K562 (cell line): ENCODE measurements around the gene FOXE1. TPM values are rescaled to one million over a fixed set of nuclear protein-coding genes. Genes with fewer than 3 reads are reported as not detected.
A peak's percentile ranks its signal among the peaks of the same experiment; 100 is the strongest.

Experiments used
- ATAC-seq: fragments of 200-7000 bp; cut with Tn5 transposase; 3 replicates; pipeline ENCODE4 v1.9.1; 2020; ENCODE audit warnings: moderate library complexity
- BruUV-seq: library from RNA; stranded (reverse); fragments of 400-500 nt; replicated peaks from 2 replicates; lab custom pipeline; 2021; lab: Mats Ljungman, UMichigan
- CTCF ChIA-PET: fragments of 300-600 bp; formaldehyde crosslinking; extraction: SDS; loops from one replicate; lab custom pipeline; 2021; ENCODE audit warnings: low intra/inter-chr PET ratio; lab: Yijun Ruan, JAX
- POLR2A ChIA-PET: fragments of 300-600, 350-650 bp; sonication (Branson Sonifier 250); formaldehyde crosslinking; extraction: SDS; loops from one replicate; lab custom pipeline; 2021; ENCODE audit warnings: antibody characterized with exemption, inconsistent platforms; lab: Yijun Ruan, JAX
- DNase-seq, 4 experiments: peaks; one replicate each; pipeline versions ENCODE4 v3.0.0 to v3.0.0-alpha.2; 2011 to 2018; ENCODE audit warnings: low spot score in 3 of 4, mixed read lengths in 3 of 4; ENCODE audit errors: extremely low read depth in 1 of 4
- FAIRE-seq: peaks from 2 replicates; lab custom pipeline; 2011; peaks lifted over from hg19 to GRCh38; lab: Jason Lieb, UNC
- H2AFZ ChIP-seq: 2 replicates; pipeline ENCODE4 v1.6.0; 2011; ENCODE audit warnings: low read depth, low read length, control low read depth, inconsistent platforms
- H3K27ac ChIP-seq: fragments of 200-600 bp; 3 replicates; pipeline ENCODE4 v1.8.0; 2011; ENCODE audit warnings: low read depth, mild to moderate bottlenecking, control low read depth, inconsistent platforms, low read length, moderate library complexity, mixed read lengths; ENCODE audit errors: extremely low read depth
- H3K27me3 ChIP-seq, 2 experiments: fragments of 300-600 bp in 1 of 2; 2 replicates in 1 of 2; 3 replicates in 1 of 2; pipeline versions ENCODE4 v1.6.0 to v1.8.0; 2011; ENCODE audit warnings: inconsistent platforms in 2 of 2, low read length in 2 of 2, mild to moderate bottlenecking in 1 of 2, mixed read lengths in 1 of 2, moderate library complexity in 1 of 2; ENCODE audit not compliant: control insufficient read depth in 2 of 2, insufficient read depth in 2 of 2
- H3K36me3 ChIP-seq: fragments of 300-600 bp; 3 replicates; pipeline ENCODE4 v1.8.0; 2011; ENCODE audit warnings: mild to moderate bottlenecking, low read length, inconsistent platforms; ENCODE audit not compliant: control insufficient read depth, insufficient read depth
- H3K4me1 ChIP-seq, 2 experiments: fragments of 200-600 bp in 1 of 2; replicated peaks in 1 of 2; 2 replicates in 1 of 2; 3 replicates in 1 of 2; pipeline versions ENCODE4 v1.5.1 to v1.8.0; 2011; ENCODE audit warnings: inconsistent platforms in 2 of 2, low read length in 2 of 2, mild to moderate bottlenecking in 1 of 2, mixed read lengths in 1 of 2, moderate library complexity in 1 of 2; ENCODE audit not compliant: control insufficient read depth in 2 of 2, insufficient read depth in 2 of 2
- H3K4me2 ChIP-seq: 2 replicates; pipeline ENCODE4 v1.6.1; 2011; ENCODE audit warnings: low read length, control low read depth, inconsistent platforms, mixed read lengths; ENCODE audit not compliant: insufficient read depth
- H3K4me3 ChIP-seq: fragments of 200-600 bp; sonication (generic), shearing (Covaris generic); 2 replicates; pipeline ENCODE4 v1.5.1; 2016; ENCODE audit warnings: control low read depth, inconsistent platforms
- H3K79me2 ChIP-seq: fragments of 200-600 bp; 3 replicates; pipeline ENCODE4 v1.8.0; 2011; ENCODE audit warnings: low read length, inconsistent platforms; ENCODE audit not compliant: control insufficient read depth, insufficient read depth
- H3K9ac ChIP-seq, 2 experiments: 2 replicates each; pipeline versions ENCODE4 v1.6.0 to v1.6.1; 2011; ENCODE audit warnings: low read depth in 2 of 2, low read length in 2 of 2, control low read depth in 1 of 2, inconsistent platforms in 1 of 2, mild to moderate bottlenecking in 1 of 2, mixed read lengths in 1 of 2; ENCODE audit not compliant: insufficient read depth in 1 of 2
- H3K9me1 ChIP-seq: one replicate; pipeline ENCODE4 v1.6.0; 2011; ENCODE audit warnings: inconsistent platforms, mild to moderate bottlenecking, low read length, moderate library complexity; ENCODE audit not compliant: control insufficient read depth, insufficient read depth
- H3K9me3 ChIP-seq: replicated peaks from 2 replicates; pipeline ENCODE4 v1.5.1; 2011; ENCODE audit warnings: low read depth, low read length, inconsistent platforms; ENCODE audit not compliant: control insufficient read depth, insufficient read depth
- H4K20me1 ChIP-seq: replicated peaks from 2 replicates; pipeline ENCODE4 v1.6.1; 2011; ENCODE audit warnings: low read length, inconsistent platforms, mixed read lengths; ENCODE audit not compliant: control insufficient read depth, insufficient read depth
- ARID2 ChIP-seq: fragments of 450-650 bp; IDR thresholded peaks from 2 replicates; pipeline ENCODE4 v1.6.1; 2017; ENCODE audit warnings: antibody characterized with exemption, mild to moderate bottlenecking
- BACH1 ChIP-seq: fragments of 200-800 bp; sonication (Bioruptor generic); IDR thresholded peaks from 2 replicates; pipeline ENCODE4 v1.6.1; 2016; ENCODE audit warnings: missing genetic modification characterization, missing compliant biosample characterization
- BMI1 ChIP-seq: fragments of 150-350 bp; IDR thresholded peaks from 2 replicates; pipeline ENCODE4 v1.6.1; 2014; ENCODE audit warnings: low read length
- COPS2 ChIP-seq: fragments of 450-650 bp; conservative IDR thresholded peaks from 2 replicates; pipeline ENCODE4 v1.6.1; 2016; ENCODE audit warnings: mild to moderate bottlenecking, moderate library complexity
- DACH1 ChIP-seq: fragments of 450-650 bp; IDR thresholded peaks from 2 replicates; pipeline ENCODE4 v1.6.1; 2018; ENCODE audit not compliant: partially characterized antibody
- EP300 ChIP-seq: IDR thresholded peaks from 2 replicates; pipeline ENCODE4 v1.6.1; 2012; ENCODE audit warnings: low read length, improper control_type of control experiment
- EP400 ChIP-seq: fragments of 450-650 bp; IDR thresholded peaks from 2 replicates; pipeline ENCODE4 v1.6.1; 2017; ENCODE audit warnings: antibody characterized with exemption, mild to moderate bottlenecking, moderate library complexity
- FOXA3 ChIP-seq, 2 experiments: fragments of 450-650 bp in 1 of 2; sonication (generic) in 1 of 2; formaldehyde crosslinking; IDR thresholded peaks in 1 of 2; conservative IDR thresholded peaks in 1 of 2; 2 replicates each; pipeline versions ENCODE4 v1.4.0 to v1.8.0; 2020 to 2022; ENCODE audit warnings: mild to moderate bottlenecking in 2 of 2, missing genetic modification reagents in 1 of 2
- FOXJ2 ChIP-seq: fragments of 200-800 bp; sonication (Bioruptor generic); IDR thresholded peaks from 2 replicates; pipeline ENCODE4 v1.6.1; 2016; ENCODE audit warnings: missing genetic modification characterization, missing compliant biosample characterization
- GTF2E2 ChIP-seq: fragments of 200-800 bp; sonication (Bioruptor generic); IDR thresholded peaks from 2 replicates; pipeline ENCODE4 v1.6.1; 2016; ENCODE audit warnings: missing genetic modification characterization, missing compliant biosample characterization
- MAFG ChIP-seq: fragments of 450-650 bp; conservative IDR thresholded peaks from 2 replicates; pipeline ENCODE4 v1.6.1; 2016; ENCODE audit warnings: missing genetic modification characterization, missing compliant biosample characterization
- MNT ChIP-seq, 2 experiments: fragments of 450-650 bp; conservative IDR thresholded peaks; 2 replicates each; pipeline ENCODE4 v1.6.1; 2017; ENCODE audit warnings: mild to moderate bottlenecking in 2 of 2, moderate library complexity in 2 of 2
- NCOA2 ChIP-seq, 2 experiments: fragments of 450-650 bp; IDR thresholded peaks; 2 replicates each; pipeline ENCODE4 v1.6.1; 2018; ENCODE audit warnings: mild to moderate bottlenecking in 2 of 2, moderate library complexity in 1 of 2; ENCODE audit not compliant: partially characterized antibody in 2 of 2
- POLR2A ChIP-seq: fragments of 450-650 bp; conservative IDR thresholded peaks from 2 replicates; pipeline ENCODE4 v1.6.1; 2016
- RAD51 ChIP-seq: fragments of 450-650 bp; IDR thresholded peaks from 2 replicates; pipeline ENCODE4 v1.7.1; 2016; ENCODE audit warnings: low read depth, mild to moderate bottlenecking, borderline replicate concordance
- SRSF9 ChIP-seq: fragments of 200-400 bp; formaldehyde crosslinking; IDR thresholded peaks from 2 replicates; pipeline ENCODE4 v1.6.1; 2017; ENCODE audit warnings: low read depth, low read length, borderline replicate concordance
- TCF7 ChIP-seq: sonication (generic); IDR thresholded peaks from 2 replicates; pipeline ENCODE4 v1.6.1; 2016; ENCODE audit warnings: antibody characterized with exemption, borderline replicate concordance
- YY1 ChIP-seq, 3 experiments: IDR thresholded peaks; 2 replicates each; pipeline ENCODE4 v1.6.1; 2011; ENCODE audit warnings: low read length in 2 of 3, mild to moderate bottlenecking in 2 of 3, moderate library complexity in 2 of 3, borderline replicate concordance in 1 of 3, control low read depth in 1 of 3, low read depth in 1 of 3; ENCODE audit not compliant: insufficient read depth in 3 of 3, insufficient replicate concordance in 2 of 3, control insufficient read depth in 1 of 3, insufficient read length in 1 of 3; ENCODE audit errors: extremely low read depth in 1 of 3
- ZKSCAN8 ChIP-seq: fragments of 200-800 bp; sonication (Bioruptor generic); IDR thresholded peaks from 2 replicates; pipeline ENCODE4 v1.6.1; 2016; ENCODE audit warnings: missing genetic modification characterization, missing compliant biosample characterization
- WGBS: fragments of 100-300 bp; shearing (Covaris generic); methylation state at CpG from one replicate; pipeline ENCODE4 v1.1.6; 2016; ENCODE audit warnings: low coverage, mixed read lengths; ENCODE audit not compliant: insufficient coverage; ENCODE audit errors: missing lambda C conversion rate; 5-methylcytosine and 5-hydroxymethylcytosine counted together
- in situ Hi-C: fragments of 300-500 bp; cut with MboI; formaldehyde crosslinking; loops from 4 replicates; pipeline ENCODE4 v1.15.0; 2018; ENCODE audit warnings: inconsistent platforms, mixed read lengths
- intact Hi-C: fragments of 100-400 bp; cut with micrococcal nuclease; formaldehyde crosslinking; loops from 2 replicates; pipeline ENCODE4 v1.14.2; 2022
- polyA plus RNA-seq, 8 experiments: library from polyadenylated mRNA; depleted of rRNA in 4 of 8; stranded (reverse) in 5 of 8; unstranded in 3 of 8; fragments of >200 nt; fragmentation: Nextera tagmentation in 2 of 8; fragmentation: Illumina TruSeq in 1 of 8; extraction: Ambion mirVana in 2 of 8; extraction: Trizol in 1 of 8; gene quantifications; 2 replicates each; pipeline versions ENCODE4 v1.2.1 to v1.2.3, GENCODE V29; 2011 to 2014; ENCODE audit warnings: inconsistent platforms in 1 of 8, missing spikeins in 1 of 8
- total RNA-seq, 7 experiments: library from RNA; depleted of rRNA in 6 of 7; stranded (reverse); fragments of >200 nt in 6 of 7; fragmentation: Illumina TruSeq in 2 of 7; extraction: Trizol in 2 of 7; gene quantifications; 2 replicates each; pipeline versions ENCODE4 v1.2.1 to v1.2.3, GENCODE V29; 2011 to 2021; ENCODE audit warnings: low replicate concordance in 1 of 7
- TF ChIP-seq, protein P1 (sequence below): fragments of 250-450 bp; sonication (Bioruptor Pico); IDR thresholded peaks from 2 replicates; pipeline ENCODE4 v1.4.0; 2020; ENCODE audit warnings: borderline replicate concordance

Gene FOXE1
- total and polyA plus RNA-seq, 9 of the 15 experiments (the other 6 are each of a cell fraction or from before 2014, with no cell fraction given): not detected

- TF ChIP-seq ZKSCAN8 (CRISPR knock-in tag) (no peak), ARID2 (no peak), RAD51 (peak; percentile 63; the same call in 1 of the 2 replicates)
Measured at GRCh38 chr9:97808415-97808814, 44.6 kb upstream of the FOXE1 start (continued).

GRCh38 chr9:97808972-97809371 lies 44.1 kb upstream of the FOXE1 start:
- intact Hi-C loops: loop anchor here (10.0 kb wide), 1 partner anchor 94 kb away; no protein-coding TSS in a partner anchor
- no peak overlapping the region for H3K4me3 ChIP-seq
- no peaks in the 10 kb centered on the region for H3K36me3 ChIP-seq
- H4K20me1 ChIP-seq: no peaks in the 10 kb centered on the region
- peaks cover 0 to 16% of the 10 kb centered on the region in 2 experiments; a peak in 2 of 5 replicates for H3K27me3 ChIP-seq
- ChIA-PET POLR2A (no interaction called here), CTCF (no interaction called here)
- H2AFZ ChIP-seq: no peak overlapping the region
- no peak overlapping the region for H3K4me2 ChIP-seq
- TF ChIP-seq POLR2A (no peak), DACH1 (no peak), TCF7 (no peak), MAFG (no peak), FOXA3 (CRISPR knock-in tag; conservative IDR thresholded peaks at IDR 0.05 in 1 of 2, IDR thresholded peaks at IDR 0.05 in 1 of 2) (no peak), SRSF9 (no peak), COPS2 (no peak), FOXJ2 (tag) (no peak), YY1 (IDR thresholded peaks at IDR 0.05; ENCODE audit: borderline replicate concordance in 1 of 3, control insufficient read depth in 1 of 3, extremely low read depth in 1 of 3, insufficient read depth in 3 of 3, insufficient read length in 1 of 3, insufficient replicate concordance in 2 of 3, low read depth in 1 of 3, low read length in 2 of 3) (no peak), EP300 (no peak), EP400 (no peak), BACH1 (tag) (no peak), MNT (conservative IDR thresholded peaks at IDR 0.05) (no peak), NCOA2 (IDR thresholded peaks at IDR 0.05; ENCODE audit: partially characterized antibody in 2 of 2) (no peak), GTF2E2 (no peak), BMI1 (no peak)
- TF ChIP-seq, protein P1, sequence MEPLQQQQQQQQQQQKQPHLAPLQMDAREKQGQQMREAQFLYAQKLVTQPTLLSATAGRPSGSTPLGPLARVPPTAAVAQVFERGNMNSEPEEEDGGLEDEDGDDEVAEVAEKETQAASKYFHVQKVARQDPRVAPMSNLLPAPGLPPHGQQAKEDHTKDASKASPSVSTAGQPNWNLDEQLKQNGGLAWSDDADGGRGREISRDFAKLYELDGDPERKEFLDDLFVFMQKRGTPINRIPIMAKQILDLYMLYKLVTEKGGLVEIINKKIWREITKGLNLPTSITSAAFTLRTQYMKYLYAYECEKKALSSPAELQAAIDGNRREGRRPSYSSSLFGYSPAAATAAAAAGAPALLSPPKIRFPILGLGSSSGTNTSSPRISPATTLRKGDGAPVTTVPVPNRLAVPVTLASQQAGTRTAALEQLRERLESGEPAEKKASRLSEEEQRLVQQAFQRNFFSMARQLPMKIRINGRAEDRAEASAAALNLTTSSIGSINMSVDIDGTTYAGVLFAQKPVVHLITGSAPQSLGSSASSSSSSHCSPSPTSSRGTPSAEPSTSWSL: no peak
- in situ Hi-C loops: no loop called here
- DNase-seq (no peak), FAIRE-seq (no peak), ATAC-seq (no peak)
- no peak overlapping the region for H3K9ac ChIP-seq
- no peaks in the 10 kb centered on the region for H3K9me1 ChIP-seq
- no peaks in the 10 kb centered on the region for H3K79me2 ChIP-seq
- H3K4me1 ChIP-seq: peaks cover under 1 to 2% of the 10 kb centered on the region in 2 experiments; a peak in 3 of 5 replicates
- H3K9me3 ChIP-seq: no peaks in the 10 kb centered on the region
- no TSS peak for BruUV-seq
- H3K27ac ChIP-seq: no peak overlapping the region
- WGBS: 7% methylated on average over 1 of the region's 2 CpGs
